NCI-H1092 treated with DMSO at 0.1 percent for 48 hours (cell line): ENCODE measurements around the gene KCTD3.

Experiments
- DNase-seq: peaks from one replicate; lab custom pipeline; 2025; lab: John Stamatoyannopoulos, UW

Gene KCTD3

GRCh38 chr1:215606036-215606435 lies 38.9 kb downstream of the KCTD3 start:
- no peak for DNase-seq

- no peak for DNase-seq
Measured at GRCh38 chr1:215606564-215607168, 39.6 kb downstream of the KCTD3 start.

- DNase-seq = no peak
Measured at GRCh38 chr1:215607412-215607811, 40.3 kb downstream of the KCTD3 start.

- DNase-seq = no peak
Measured at GRCh38 chr1:215608646-215609045, 41.5 kb downstream of the KCTD3 start.

GRCh38 chr1:215612391-215612790 lies 45.3 kb downstream of the KCTD3 start:
- no peak for DNase-seq

- DNase-seq = no peak
Measured at GRCh38 chr1:215617979-215618378, 50.9 kb downstream of the KCTD3 start.

GRCh38 chr1:215623162-215623561 lies 56.1 kb downstream of the KCTD3 start:
- DNase-seq = no peak

GRCh38 chr1:215625949-215626348 lies 58.8 kb downstream of the KCTD3 start:
- DNase-seq = no peak

- peak; percentile 43 for DNase-seq
Measured at GRCh38 chr1:215631040-215631439, 63.9 kb downstream of the KCTD3 start.

GRCh38 chr1:215631489-215631888 lies 64.4 kb downstream of the KCTD3 start:
- DNase-seq = peak; percentile 90

- DNase-seq = no peak
Measured at GRCh38 chr1:215635827-215636226, 68.7 kb downstream of the KCTD3 start.

GRCh38 chr1:215636258-215636965 lies 69.3 kb downstream of the KCTD3 start:
- DNase-seq = no peak

GRCh38 chr1:215637041-215637573 lies 70.0 kb downstream of the KCTD3 start:
- DNase-seq = no peak

GRCh38 chr1:215640429-215641148 lies 73.5 kb downstream of the KCTD3 start:
- no peak for DNase-seq

GRCh38 chr1:215643592-215644321 lies 76.7 kb downstream of the KCTD3 start:
- DNase-seq = no peak

GRCh38 chr1:215645182-215645581 lies 78.1 kb downstream of the KCTD3 start:
- DNase-seq = no peak

- DNase-seq = no peak
Measured at GRCh38 chr1:215645861-215646260, 78.8 kb downstream of the KCTD3 start.

GRCh38 chr1:215647738-215648137 lies 80.6 kb downstream of the KCTD3 start:
- no peak for DNase-seq

- DNase-seq = no peak
Measured at GRCh38 chr1:215648957-215649356, 81.9 kb downstream of the KCTD3 start.

- DNase-seq = no peak
Measured at GRCh38 chr1:215650446-215651149, 83.5 kb downstream of the KCTD3 start.

GRCh38 chr1:215651867-215652266 lies 84.8 kb downstream of the KCTD3 start:
- no peak for DNase-seq

- no peak for DNase-seq
Measured at GRCh38 chr1:215652371-215652770, 85.3 kb downstream of the KCTD3 start.
